GM12872 (cell line): ENCODE data around the gene AP3S1.

ENCODE experiments used
- TF ChIP-seq, protein P1 (sequence below): IDR thresholded peaks from 3 replicates; pipeline ENCODE4 v1.5.1; 2011; ENCODE audit warnings: low read depth, mild to moderate bottlenecking, low read length, moderate library complexity; ENCODE audit not compliant: insufficient read depth

AP3S1 gene

DNA sequence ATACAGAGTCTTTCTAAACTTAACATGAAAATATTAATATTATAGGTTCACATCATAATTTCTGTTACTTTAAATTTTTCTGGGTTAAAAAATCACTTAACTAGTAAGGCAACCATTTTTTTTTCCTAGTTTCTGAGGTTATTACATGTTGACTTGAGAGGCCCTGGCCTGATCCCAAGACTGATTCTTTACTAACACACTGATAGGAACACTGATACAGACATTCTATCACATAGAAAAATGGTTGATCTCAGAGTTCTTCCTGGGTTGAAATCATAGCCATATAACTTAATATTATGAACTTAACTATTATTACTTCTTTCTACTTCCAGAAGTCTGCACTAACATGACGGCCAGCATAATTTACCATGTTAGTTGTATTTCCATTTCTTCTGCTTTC lies 43.0 kb downstream of the AP3S1 start:
- TF ChIP-seq, protein P1, sequence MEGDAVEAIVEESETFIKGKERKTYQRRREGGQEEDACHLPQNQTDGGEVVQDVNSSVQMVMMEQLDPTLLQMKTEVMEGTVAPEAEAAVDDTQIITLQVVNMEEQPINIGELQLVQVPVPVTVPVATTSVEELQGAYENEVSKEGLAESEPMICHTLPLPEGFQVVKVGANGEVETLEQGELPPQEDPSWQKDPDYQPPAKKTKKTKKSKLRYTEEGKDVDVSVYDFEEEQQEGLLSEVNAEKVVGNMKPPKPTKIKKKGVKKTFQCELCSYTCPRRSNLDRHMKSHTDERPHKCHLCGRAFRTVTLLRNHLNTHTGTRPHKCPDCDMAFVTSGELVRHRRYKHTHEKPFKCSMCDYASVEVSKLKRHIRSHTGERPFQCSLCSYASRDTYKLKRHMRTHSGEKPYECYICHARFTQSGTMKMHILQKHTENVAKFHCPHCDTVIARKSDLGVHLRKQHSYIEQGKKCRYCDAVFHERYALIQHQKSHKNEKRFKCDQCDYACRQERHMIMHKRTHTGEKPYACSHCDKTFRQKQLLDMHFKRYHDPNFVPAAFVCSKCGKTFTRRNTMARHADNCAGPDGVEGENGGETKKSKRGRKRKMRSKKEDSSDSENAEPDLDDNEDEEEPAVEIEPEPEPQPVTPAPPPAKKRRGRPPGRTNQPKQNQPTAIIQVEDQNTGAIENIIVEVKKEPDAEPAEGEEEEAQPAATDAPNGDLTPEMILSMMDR: no peak

DNA sequence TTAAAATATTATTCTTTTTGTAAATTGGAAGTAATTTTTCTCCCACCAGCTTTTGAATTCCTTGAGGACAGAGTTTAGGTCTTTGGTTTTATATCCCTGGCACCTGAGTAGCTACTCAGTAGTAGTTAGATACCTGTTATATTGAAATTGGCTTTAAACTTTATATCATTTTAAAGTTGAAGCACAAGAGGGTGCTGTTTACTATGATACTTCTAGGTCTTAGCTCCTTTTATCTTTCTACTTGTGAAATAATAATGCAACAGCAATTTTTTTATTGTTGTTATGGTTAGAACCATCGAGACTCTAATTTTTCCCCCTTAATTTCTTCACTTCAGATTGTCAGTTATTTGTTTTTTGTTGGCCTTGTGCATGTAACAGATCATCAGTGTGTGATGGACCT lies 46.3 kb downstream of the AP3S1 start:
- TF ChIP-seq, protein P1: no peak

DNA sequence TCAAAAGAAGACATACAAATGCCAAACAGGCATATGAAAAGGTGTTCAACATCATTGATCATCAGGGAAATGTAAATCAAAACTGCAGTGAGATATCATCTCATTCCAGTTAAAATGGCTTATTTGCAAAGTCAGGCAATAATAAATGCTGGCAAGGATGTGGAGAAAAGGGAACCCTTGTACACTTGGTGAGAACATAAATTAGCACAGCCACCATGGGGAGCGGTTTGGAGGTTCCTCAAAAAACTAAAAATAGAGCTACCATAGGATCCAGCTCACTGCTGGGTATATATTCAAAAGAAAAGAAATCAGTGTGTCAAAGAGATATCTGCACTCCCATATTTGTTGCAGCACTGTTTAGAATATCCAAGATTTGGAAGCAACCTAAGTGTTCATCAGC lies 50.3 kb downstream of the AP3S1 start:
- TF ChIP-seq, protein P1: no peak

GRCh38 chr5:115894342-115894741 lies 52.6 kb downstream of the AP3S1 start:
- TF ChIP-seq, protein P1: no peak

DNA sequence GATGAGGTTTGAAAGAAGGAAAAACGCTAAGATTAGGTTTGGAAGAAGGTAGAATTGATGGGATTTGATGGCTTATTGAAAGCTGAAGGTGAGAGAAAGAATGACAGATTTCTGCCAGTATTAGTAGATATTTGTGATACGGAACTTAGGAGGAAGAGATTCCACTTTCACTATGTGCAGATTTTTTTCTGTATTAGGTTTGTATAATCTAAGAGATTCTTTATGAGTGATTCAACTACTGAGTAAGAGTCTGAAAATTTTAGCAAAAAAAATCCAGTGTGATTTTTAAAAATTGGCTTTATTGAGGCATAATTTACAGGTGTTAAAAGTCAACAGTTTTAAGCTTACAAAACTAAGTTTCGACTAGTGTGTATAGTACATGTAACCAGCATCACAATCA lies 54.1 kb downstream of the AP3S1 start:
- TF ChIP-seq, protein P1: no peak

- TF ChIP-seq, protein P1: no peak
Measured at GRCh38 chr5:115898656-115899055, 56.9 kb downstream of the AP3S1 start.

DNA sequence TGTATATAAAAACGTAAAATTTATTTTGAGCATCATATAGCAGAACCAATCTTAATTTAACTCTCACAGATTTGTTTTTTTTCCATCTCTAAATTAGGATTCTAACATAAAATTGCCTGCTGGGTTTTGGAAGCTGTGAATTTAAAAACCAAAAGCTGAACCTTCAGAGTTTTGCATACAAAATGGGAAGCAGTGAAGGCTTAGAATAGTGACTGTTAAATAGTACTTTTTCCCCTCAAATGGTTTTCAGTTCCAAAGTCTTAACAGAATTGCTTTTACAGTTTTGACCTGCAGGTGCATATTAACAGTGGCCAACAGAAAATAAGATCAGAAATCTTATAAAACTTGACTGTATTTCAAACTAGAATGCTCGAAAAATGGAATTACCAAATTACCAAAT lies 65.4 kb downstream of the AP3S1 start:
- TF ChIP-seq, protein P1: no peak
